ENCODE results near the gene HYAL3.
A peak's percentile ranks its signal among the peaks of the same experiment; 100 is the strongest.

The HYAL3 gene

GRCh38 chr3:50296721-50297383, 2.4 kb downstream of the HYAL3 start:
- H3K27ac Mint-ChIP-seq, result peak overlapping the region in 1 of 2 donors; percentile 94
- DNase-seq (no peak), ATAC-seq (replicated peaks) (no peak)
- H3K4me3 Mint-ChIP-seq, result no peak overlapping the region
- H3K27me3 Mint-ChIP-seq, result no peaks in the 10 kb centered on the region
- H3K9me3 Mint-ChIP-seq, result no peaks in the 10 kb centered on the region
- H3K4me1 Mint-ChIP-seq (ENCODE audit: low read depth in 2 of 2), result peaks cover 28 to 33% of the 10 kb centered on the region in 2 donors
- peaks cover 18% of the 10 kb centered on the region for H3K36me3 Mint-ChIP-seq (ENCODE audit: insufficient read depth)

- Mint-ChIP-seq H3K27ac (no peak overlapping the region), H3K27me3 (no peaks in the 10 kb centered on the region), H3K4me1 (ENCODE audit: low read depth in 2 of 2) (peaks cover 35 to 37% of the 10 kb centered on the region in 2 donors), H3K9me3 (no peaks in the 10 kb centered on the region), H3K4me3 (no peak overlapping the region), H3K36me3 (ENCODE audit: insufficient read depth) (peaks cover 18% of the 10 kb centered on the region)
- DNase-seq (no peak), ATAC-seq (replicated peaks) (no peak)
Measured at GRCh38 chr3:50295553-50296431, 3.4 kb downstream of the HYAL3 start.

- peaks cover 18% of the 10 kb centered on the region for H3K36me3 Mint-ChIP-seq (ENCODE audit: insufficient read depth)
- peaks cover 28 to 29% of the 10 kb centered on the region in 2 donors for H3K4me1 Mint-ChIP-seq (ENCODE audit: low read depth in 2 of 2)
- ATAC-seq (replicated peaks) (no peak), DNase-seq (no peak)
- H3K27me3 Mint-ChIP-seq, result no peaks in the 10 kb centered on the region
- H3K9me3 Mint-ChIP-seq, result no peaks in the 10 kb centered on the region
- H3K4me3 Mint-ChIP-seq, result no peak overlapping the region
- peak overlapping the region in 1 of 2 donors; percentile 86 for H3K27ac Mint-ChIP-seq
Measured at GRCh38 chr3:50294492-50295403, 4.5 kb downstream of the HYAL3 start.

- H3K4me3 Mint-ChIP-seq, result no peak overlapping the region
- H3K4me1 Mint-ChIP-seq (ENCODE audit: low read depth in 2 of 2), result peaks cover 24 to 27% of the 10 kb centered on the region in 2 donors
- ATAC-seq (replicated peaks) (no peak), DNase-seq (no peak)
- no peaks in the 10 kb centered on the region for H3K27me3 Mint-ChIP-seq
- peak overlapping the region in 1 of 2 donors; percentile 86 for H3K27ac Mint-ChIP-seq
- peaks cover 15% of the 10 kb centered on the region for H3K36me3 Mint-ChIP-seq (ENCODE audit: insufficient read depth)
- H3K9me3 Mint-ChIP-seq, result no peaks in the 10 kb centered on the region
Measured at GRCh38 chr3:50294089-50294488, 5.1 kb downstream of the HYAL3 start.

GRCh38 chr3:50293079-50293801, 6.0 kb downstream of the HYAL3 start:
- H3K4me1 Mint-ChIP-seq (ENCODE audit: low read depth in 2 of 2), result peaks cover 21% of the 10 kb centered on the region in 2 donors
- DNase-seq (no peak), ATAC-seq (replicated peaks) (no peak)
- H3K27ac Mint-ChIP-seq, result peak overlapping the region; percentile 86 to 94
- peak overlapping the region; percentile 81 to 82 for H3K4me3 Mint-ChIP-seq
- H3K36me3 Mint-ChIP-seq (ENCODE audit: insufficient read depth), result peaks cover 20% of the 10 kb centered on the region
- H3K9me3 Mint-ChIP-seq, result no peaks in the 10 kb centered on the region
- no peaks in the 10 kb centered on the region for H3K27me3 Mint-ChIP-seq

- no peaks in the 10 kb centered on the region for H3K9me3 Mint-ChIP-seq
- peaks cover 17 to 18% of the 10 kb centered on the region in 2 donors for H3K4me1 Mint-ChIP-seq (ENCODE audit: low read depth in 2 of 2)
- DNase-seq, result peak; percentile 91 to 93 (median 92)
- H3K27ac Mint-ChIP-seq, result peak within 1 kb of the TSS; percentile 86 to 94
- H3K27me3 Mint-ChIP-seq, result no peaks in the 10 kb centered on the region
- H3K4me3 Mint-ChIP-seq, result peak within 1 kb of the TSS; percentile 81 to 82
- H3K36me3 Mint-ChIP-seq (ENCODE audit: insufficient read depth), result peaks cover 27% of the 10 kb centered on the region
- ATAC-seq (replicated peaks), result peak; percentile 99
Measured at GRCh38 chr3:50292159-50293078, 6.8 kb downstream of the HYAL3 start, which contains the start of gene IFRD2. Gene IFRD2, minus strand, starts transcription at chr3:50292429. Its CDS starts 155 bp downstream, at chr3:50292274.

- Mint-ChIP-seq H3K27me3 (no peaks in the 10 kb centered on the region), H3K4me3 (no peak overlapping the region), H3K27ac (no peak overlapping the region)
Measured at GRCh38 chr3:50290161-50290641, 9.0 kb downstream of the HYAL3 start.

GRCh38 chr3:50289130-50289529, 10.1 kb downstream of the HYAL3 start:
- Mint-ChIP-seq H3K4me1 (ENCODE audit: low read depth in 2 of 2) (peaks cover 17 to 18% of the 10 kb centered on the region in 2 donors), H3K4me3 (no peak overlapping the region), H3K27me3 (no peaks in the 10 kb centered on the region), H3K27ac (no peak overlapping the region), H3K9me3 (no peaks in the 10 kb centered on the region), H3K36me3 (ENCODE audit: insufficient read depth) (peaks cover 28% of the 10 kb centered on the region)
- ATAC-seq (replicated peaks), result no peak
- no peak for DNase-seq

More at GRCh38 chr3:50290161-50290641, 9.0 kb downstream of the HYAL3 start:
- DNase-seq, result no peak
- Mint-ChIP-seq H3K9me3 (no peaks in the 10 kb centered on the region), H3K4me1 (ENCODE audit: low read depth in 2 of 2) (peaks cover 17 to 18% of the 10 kb centered on the region in 2 donors), H3K36me3 (ENCODE audit: insufficient read depth) (peaks cover 28% of the 10 kb centered on the region)
- ATAC-seq (replicated peaks), result no peak

- ATAC-seq (replicated peaks) (no peak), DNase-seq (no peak)
- H3K9me3 Mint-ChIP-seq, result no peaks in the 10 kb centered on the region
- H3K36me3 Mint-ChIP-seq (ENCODE audit: insufficient read depth), result peaks cover 31% of the 10 kb centered on the region
- no peak overlapping the region for H3K4me3 Mint-ChIP-seq
- no peak overlapping the region for H3K27ac Mint-ChIP-seq
- peaks cover 17 to 18% of the 10 kb centered on the region in 2 donors for H3K4me1 Mint-ChIP-seq (ENCODE audit: low read depth in 2 of 2)
- H3K27me3 Mint-ChIP-seq, result no peaks in the 10 kb centered on the region
Measured at GRCh38 chr3:50288387-50289007, 10.7 kb downstream of the HYAL3 start.

GRCh38 chr3:50287262-50287661, 11.9 kb downstream of the HYAL3 start:
- Mint-ChIP-seq H3K9me3 (no peaks in the 10 kb centered on the region), H3K4me1 (ENCODE audit: low read depth in 2 of 2) (peaks cover 7 to 10% of the 10 kb centered on the region in 2 donors), H3K4me3 (no peak overlapping the region), H3K27me3 (no peaks in the 10 kb centered on the region), H3K27ac (no peak overlapping the region), H3K36me3 (ENCODE audit: insufficient read depth) (peaks cover 26% of the 10 kb centered on the region)
- ATAC-seq (replicated peaks) (no peak), DNase-seq (no peak)
